ENCODE results near the gene SPSB4.

The SPSB4 gene

DNA sequence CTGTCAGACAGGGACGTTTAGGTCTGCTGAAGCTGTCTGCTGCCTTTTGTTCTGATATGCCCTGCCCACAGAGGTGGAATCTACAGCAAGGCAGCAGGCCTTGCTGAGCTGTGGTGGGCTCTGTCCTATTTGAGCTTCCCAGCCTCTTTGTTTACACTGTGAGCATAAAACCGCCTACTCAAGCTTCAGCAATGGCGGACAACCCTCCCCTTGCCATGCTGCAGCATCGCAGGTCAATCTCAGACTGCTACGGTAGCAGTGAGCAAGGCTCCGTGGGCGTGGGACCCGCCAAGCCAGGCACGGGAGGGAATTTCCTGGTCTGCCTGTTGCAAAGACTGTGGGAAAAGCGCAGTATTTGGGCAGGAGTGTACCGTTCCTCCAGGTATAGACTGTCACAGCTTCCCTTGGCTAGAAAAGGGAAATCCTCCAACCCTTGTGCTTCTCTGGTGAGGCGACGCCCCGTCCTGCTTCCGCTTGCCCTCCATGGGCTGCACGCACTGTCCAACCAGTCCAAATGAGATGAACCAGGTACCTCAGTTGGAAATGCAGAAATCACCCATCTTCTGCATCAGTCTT lies 71.4 kb downstream of the SPSB4 start:
- DNase-seq = no peak

DNA sequence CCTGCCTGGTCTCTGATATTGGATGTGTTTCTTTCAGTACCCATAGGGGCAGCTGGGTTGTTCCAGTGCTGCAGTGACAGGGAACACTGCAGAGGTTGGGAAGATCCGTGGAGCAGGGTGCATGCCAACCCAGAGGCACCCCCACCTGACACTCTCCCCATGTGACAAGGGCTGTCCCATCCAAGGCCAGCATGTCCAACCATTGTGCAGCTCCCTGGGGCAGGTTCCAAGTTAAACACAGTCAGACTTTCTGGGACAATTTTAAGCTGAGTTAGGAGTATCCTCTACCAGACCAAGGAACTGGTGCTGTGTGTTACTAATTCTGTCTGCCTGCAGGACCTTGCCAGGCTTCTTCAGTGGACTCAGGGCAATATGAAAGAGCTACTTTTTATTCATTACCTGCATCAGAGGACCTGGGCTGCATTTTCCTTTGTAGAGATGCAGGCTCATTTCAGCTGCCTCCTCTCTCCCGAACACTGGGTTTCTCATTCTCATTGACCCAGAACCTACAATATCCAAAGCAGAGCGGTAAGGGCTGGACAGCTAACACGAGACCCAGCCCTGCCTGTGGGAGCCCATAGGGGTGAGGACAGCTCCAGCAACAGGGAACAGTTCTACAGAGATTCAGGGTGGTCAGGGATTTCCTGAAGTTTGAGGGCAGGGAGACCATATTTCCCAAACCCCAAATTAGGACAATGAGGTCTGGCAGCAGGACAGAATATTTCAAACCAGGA lies 72.7 kb downstream of the SPSB4 start:
- DNase-seq = no peak

DNA sequence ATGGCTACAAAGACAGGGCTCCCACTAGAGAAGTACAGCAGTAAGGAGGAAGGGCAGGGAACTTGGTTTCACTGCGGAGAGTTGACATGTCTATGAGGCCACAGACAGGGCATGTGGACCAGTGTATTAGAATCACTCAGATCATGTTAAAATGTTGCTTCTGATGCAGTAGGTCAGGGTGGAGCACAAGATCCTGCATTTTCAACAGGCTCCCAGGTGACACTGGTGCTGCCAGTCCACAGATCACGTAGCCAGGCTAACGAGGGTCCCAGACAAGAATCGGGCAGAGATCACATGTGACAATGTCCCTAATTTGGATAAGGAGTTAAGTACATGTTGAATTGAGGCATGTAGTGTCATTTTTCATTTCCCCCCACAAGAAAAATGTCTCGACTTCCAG lies 73.6 kb downstream of the SPSB4 start:
- DNase-seq = no peak

DNA sequence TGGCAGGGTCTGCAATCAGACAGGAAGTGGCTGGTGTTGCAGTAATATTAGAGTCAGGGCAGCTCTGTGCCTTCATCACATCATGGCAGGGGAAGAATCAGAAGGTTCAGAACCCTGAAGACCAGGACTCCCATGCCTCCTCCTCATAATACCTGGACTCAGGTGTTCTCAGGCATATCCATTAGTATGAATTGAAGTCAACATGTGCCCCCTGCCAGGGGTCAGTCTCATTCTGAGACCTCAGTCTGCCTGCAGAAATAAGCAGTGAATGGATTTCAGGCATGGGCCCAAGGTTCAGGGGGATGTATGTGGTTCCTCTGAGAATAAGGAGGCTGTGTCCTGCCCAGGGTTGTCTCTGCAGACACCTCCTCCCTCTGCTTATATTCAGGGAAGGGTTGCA lies 74.2 kb downstream of the SPSB4 start:
- no peak for DNase-seq

DNA sequence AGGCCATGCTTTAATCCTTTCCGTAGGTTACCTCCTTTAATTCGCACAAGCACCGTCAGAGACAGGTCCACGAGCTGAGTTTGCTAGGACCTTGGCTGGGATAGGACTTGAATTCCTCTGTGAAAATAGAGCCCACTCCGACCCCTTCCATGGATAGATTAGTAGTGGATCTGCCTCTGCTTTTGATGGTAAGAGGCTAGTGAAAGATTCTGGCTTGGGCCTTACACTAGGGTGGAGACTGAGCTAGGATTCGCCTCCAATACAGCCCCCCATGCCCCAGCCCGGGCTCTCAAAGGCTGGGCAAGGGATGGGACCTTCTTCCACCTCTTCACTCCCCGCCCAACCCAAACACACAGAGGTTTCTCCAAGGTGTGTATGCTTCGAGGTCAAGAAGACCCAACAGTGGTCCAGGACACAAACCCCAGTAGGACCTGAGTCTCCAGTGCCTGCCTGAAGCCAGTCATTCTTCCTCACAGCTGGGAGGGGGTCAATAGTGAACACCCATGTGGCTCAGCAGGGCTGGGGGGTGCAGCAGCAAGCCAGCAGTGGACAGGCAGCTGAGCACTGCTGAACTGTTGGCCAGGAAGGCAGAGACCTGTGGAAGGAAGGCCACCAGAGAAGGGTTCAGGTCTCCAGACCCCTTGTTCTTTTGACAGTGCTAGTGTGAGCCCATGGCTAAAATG lies 75.7 kb downstream of the SPSB4 start:
- no peak for DNase-seq

DNA sequence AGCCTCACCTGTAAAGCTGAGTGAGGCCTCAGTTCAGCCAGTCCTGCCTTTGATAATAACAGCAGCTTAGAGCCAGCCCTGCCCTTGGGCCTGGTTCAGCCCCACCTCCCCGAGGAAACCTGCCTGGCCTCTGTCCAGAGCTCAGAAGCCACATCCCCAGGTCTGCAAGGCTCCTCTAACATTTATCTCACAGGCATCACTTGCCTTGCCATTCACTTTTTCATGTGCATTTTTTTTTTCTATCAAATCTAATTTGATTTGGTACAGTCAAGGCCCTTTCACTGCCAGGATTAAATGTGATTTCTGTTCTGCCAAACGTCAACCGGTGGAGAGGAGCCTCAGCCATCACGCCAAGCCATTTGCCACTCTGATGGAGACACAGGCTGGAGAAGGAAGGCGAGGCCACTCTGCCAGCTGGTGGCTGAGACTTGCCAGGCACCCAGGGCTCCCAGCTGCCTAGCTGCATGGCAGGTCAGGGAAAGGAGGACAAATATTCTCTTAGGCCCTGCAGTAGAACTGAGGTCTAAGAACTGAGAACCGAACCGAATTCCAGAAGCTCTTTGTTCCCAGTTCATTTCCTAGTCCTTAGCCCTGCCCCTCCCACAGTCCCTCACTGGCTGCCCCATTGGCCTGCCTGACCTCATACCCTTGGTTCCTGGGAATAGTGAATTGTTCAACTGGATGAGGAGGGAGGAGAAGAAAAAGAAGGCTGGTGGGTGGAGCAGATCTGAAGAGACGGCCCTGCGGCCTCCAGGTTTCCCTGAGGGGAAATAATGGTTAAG lies 76.4 kb downstream of the SPSB4 start:
- no peak for DNase-seq

DNA sequence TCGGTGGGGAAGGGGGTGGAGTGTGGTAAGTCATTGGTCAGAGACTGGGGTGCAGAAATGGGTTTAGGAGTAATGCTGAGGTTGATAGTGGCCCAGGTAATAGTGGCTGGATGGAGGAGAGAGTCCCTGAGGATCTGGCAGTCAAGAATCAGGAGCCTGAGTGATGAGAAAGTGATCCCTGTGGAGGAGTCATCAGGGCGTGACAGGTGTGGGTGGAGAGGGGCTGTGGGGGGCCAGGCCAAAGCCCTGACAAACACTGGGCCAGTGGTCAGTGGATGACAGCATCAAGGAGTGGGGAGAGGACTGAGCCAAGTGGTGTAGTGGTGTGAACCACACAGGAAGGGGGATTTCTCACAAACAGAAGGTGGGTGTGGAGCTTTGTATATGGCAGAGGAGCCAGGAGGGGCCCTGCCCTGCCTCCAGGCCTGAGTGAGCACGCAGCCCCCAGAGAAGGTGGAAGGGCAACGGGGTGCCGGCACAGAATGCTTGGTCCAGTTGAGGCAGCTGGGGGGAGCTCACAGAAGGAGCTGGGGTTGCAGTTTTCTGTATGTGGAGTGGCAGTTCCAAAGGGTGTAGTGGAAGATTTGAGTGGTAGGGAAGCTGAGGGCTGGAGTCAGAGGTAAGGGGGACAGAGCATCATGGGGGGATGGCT lies 77.1 kb downstream of the SPSB4 start:
- DNase-seq = no peak

DNA sequence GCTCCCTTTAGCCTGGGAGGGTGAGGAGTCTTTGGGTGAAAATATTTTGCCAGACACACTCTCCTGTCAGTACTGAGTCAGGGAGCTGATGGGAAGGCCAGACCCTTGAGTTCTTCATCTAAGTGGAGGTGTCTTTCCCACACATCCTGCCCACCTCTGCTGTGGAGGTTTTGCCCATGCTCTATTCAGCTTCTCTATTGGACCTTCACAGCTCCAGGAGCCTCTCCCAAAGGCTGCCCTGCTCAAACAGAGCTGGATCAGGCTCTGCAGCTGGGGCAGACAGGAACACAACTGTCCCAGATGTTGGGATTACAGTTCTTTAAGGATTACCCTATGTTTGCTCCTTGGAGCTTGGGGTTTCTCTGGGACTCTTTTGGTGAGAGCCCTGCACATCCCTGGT lies 77.9 kb downstream of the SPSB4 start:
- no peak for DNase-seq

DNA sequence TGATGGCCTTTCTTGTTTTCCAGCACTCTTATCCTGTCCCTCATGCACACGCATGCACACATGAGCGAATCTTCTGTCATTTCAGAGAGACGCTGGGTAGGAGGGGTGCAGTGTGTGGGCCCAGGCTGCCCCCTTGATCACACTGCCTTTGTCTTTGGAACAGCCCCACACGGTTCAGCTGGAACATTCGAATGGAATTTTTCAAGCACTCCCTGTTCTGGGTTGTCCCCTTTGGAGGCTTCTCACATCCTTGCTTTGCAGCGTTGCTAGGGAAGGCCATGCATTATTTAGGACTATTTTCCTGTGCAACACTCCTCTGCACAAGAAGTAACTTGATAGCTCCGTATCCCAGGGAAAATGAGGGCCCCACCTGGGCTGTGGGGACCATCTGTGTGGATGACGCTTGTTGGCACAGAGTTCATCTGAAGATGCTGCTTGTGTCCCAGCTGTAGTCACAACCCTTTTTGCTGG lies 78.4 kb downstream of the SPSB4 start:
- no peak for DNase-seq

DNA sequence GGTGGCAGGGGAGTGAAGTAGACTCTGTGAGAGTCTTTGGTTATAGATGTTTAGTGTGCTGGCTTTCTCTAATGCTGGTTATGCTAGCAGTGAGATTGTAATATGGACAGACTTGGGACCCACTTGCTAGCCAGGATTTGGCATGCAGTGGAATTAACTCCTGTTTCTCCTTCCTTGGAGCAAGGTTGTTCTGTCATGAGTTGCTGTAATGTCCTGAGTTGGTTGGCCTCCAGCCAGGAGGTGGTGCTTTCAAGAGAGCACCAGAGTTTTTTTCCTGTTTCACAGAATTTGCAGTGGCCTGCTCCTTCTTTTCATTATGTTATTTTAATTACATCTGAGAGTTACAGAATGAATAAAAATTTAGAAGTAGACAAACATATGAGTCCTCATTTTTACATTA lies 92.4 kb downstream of the SPSB4 start:
- no peak for DNase-seq

DNA sequence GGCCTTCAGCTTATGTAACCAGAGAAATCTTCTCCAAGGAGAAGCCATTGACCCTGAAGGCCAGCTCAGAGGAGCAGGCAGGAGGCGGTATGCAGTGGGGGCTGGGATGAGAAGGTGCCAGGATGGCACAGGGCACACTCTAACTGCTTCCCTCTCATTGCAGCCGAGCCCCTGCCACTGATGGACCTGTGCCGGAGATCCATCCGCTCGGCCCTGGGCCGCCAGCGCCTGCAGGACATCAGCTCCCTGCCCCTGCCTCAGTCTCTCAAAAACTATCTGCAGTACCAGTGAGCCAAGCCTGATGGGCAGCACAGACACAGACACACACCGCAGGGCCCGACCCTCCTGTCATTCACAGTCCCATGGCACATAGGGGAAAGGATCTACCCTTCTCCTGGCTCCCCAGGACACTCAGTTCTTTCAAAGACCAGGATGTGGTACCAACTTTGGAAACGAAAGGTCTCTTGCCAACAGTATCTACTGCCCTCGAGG lies 95.9 kb downstream of the SPSB4 start:
- no peak for DNase-seq

DNA sequence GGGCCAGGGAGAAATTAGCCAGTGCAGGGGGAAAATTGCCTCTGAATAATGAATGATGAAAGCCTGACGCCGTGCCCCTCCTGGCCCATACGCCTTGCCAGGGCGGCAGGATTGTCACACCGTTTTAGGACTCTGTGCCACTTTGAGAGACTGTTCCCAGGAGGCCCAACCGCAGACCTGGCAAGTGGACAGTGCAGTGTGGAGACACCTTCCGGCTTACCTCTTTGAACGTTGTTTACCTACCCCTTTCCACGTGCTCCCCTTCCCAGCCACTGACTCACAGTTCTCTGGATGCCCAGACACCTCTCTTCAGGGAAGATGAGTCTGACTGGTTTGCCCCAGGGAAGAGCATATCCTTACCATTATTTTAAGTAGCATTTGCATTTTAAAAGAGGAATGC lies 96.5 kb downstream of the SPSB4 start:
- no peak for DNase-seq

DNA sequence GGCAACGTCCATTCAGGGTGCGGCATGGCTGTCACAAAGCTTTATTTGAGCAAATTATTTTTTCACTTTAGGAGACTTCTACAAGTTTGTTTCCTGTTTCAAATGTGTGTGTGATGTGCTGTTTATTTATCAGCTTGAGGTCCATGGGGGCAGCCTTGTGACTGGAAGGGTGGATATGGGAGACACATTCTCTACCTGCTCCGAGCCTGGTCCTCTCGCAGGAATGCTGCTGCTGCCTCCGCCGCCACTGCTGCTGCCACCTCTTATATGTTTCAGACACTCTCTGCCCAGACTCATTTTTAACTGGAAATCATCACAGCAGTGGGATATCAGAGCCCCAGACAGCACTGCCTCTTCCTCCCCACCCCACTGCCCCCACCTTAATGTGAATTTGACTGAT lies 97.0 kb downstream of the SPSB4 start:
- no peak for DNase-seq

DNA sequence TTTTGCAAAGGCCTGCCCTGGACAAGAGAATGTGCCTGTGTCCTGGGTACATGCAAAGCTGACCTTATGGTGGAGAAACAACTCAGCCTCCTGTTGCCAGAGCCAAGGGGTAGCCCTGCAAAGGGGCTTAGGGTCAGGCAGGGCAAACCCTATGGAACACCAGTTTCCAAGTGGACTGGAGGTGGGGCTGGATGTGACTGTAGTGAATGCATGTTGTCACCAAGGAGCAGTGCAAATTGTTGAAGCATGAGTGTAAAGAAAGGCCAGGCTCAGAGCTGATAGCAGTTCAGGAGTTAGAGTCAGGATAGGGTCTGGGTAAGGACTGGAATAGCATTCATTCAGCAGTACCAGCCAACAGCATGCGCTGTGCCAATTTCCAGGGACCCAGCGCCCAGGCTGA lies 97.6 kb downstream of the SPSB4 start:
- no peak for DNase-seq

DNA sequence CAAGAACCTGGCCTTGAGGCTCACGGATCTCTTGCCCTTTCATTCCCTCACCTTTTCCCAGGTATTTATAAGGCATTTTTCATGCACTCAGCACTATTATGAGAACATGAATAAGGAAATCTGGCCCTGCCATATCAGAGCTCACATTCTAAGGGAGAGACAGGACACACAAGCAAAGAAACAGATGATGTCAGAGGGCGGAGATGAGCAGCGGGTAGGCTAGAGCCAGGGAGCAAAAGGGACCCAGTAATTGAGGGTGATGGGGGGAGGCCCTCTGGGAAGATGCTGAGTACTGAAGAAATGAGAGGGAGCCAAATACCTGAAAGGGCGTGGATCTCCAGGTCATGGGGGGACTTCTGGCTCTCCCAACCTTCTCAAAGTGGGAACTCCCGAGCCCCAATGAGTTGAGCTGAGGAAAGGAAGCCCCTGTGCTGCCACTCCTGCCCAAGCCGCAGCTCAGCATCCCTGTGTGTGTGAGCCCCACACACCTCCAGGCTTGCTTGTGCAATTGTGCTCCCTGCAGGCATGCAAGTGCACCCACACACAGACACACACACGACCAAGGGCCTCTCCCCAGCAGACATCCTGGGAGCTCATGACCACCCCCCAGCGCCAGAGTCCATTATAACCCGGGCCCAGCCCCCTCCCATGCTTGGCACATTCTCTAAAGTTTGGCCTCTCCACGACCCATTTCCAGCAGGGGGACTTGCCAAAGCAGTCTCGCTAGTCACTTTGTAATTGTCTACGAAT lies 99.1 kb downstream of the SPSB4 start:
- DNase-seq = no peak

DNA sequence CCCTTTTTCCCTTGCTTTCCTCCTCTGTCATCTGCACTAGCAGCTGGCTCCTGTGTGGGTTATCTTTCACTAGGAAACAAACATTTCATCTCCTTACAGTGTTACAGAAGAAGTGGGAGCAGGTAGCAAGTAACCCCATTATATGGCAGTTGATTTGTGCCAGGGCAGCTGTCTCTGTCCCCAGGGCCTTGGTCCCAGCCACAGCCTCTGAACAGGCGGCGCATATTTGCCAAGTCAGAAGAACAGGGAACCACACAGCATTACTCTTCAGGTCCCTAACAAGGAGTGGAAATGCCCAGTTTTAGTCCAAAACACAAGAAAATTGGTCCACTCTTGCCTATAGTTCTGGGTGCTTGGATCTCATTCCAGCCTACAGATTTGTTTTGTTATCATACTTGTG lies 99.8 kb downstream of the SPSB4 start:
- DNase-seq = no peak

DNA sequence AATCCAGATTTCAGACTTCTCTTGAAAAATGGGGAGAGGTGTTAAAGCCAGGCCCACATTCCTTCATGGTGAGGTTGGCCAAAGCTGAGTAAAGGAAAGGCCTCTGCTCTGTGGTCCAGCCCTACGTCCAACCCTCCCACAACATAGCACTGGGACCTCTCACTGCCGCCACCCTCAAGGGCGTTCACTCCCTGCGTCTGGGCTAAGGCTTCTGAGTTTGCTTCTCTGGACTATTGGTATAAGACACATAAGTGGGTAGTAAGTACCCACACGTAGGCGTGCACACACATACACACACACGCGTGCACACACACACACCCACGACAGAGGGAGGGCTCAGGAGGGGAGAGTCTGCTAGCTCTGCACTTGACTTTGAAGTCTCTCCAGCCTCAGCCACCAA lies 100.3 kb downstream of the SPSB4 start:
- no peak for DNase-seq

DNA sequence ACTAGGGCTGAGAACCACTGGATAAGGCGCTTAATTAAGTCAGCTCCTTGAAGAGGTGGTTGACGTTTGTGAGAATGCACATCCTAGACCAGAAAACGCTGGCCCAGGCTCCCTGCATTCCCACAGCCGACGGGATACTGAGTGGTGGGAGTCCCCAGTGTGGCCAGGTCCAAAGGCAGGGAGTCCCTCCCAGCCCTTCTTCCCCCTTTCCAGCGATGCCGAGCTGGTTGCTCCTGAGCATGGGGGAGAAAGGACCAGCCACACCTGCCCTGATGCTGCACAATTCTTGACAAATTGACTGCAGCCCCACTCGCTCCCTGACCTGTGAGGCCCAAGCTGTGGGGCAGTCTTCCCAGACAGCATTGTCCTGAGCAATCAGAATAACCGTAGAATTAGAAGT lies 101.0 kb downstream of the SPSB4 start:
- no peak for DNase-seq

DNA sequence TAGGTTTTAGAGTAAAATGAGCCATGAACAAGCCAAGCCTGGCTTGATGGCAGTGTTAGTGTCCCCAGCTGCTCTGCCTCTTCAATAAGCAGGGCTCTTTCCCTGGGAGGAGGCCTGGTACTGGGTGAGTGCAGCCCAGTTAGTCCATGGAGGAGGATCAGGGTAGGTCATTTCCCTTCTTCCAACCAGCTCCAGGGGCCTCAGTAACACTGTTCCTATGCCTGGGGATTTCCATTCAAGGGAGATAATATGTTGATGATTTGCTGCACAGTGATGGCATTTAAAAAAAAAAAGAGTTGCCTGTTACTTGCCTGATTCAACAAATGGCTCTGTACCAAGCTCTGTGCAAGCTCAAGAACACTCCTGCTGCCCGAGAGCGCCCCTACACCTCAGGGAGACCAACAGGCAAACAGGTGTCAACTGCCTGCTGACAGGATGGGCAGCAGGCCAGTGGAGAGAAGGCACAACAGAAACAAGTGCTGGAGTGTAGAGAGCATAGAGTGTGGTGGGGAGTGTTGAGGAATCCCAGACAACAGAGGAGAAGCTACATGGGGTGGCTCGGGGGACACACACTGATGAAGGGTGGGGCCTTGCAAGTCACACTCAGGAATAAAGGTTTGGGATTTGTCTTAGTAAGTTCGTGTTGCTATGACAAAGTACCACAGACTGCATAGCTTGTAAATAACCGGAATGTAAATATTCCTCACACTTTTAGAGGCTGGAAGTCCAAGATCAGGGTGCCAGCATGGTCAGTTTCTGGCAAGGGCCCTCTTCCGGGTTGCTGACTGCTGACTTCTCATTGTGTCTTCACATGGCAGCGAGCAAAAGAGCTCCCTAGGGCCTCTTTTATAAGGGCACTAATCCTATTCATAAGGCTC lies 101.9 kb downstream of the SPSB4 start:
- no peak for DNase-seq

DNA sequence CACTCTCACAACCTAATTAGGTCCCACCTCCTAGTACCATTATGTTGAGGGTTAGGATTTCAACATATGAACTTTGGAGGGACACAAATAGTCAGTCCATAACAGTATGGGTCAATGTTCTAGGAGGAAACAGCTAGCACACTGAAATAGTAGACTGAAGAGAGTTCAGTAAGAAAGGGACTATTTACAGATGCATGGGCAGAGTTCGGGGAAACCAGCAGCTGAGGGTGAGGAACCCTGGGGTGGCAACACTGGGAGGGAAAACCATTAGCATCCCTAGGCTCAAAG lies 102.5 kb downstream of the SPSB4 start:
- no peak for DNase-seq

DNA sequence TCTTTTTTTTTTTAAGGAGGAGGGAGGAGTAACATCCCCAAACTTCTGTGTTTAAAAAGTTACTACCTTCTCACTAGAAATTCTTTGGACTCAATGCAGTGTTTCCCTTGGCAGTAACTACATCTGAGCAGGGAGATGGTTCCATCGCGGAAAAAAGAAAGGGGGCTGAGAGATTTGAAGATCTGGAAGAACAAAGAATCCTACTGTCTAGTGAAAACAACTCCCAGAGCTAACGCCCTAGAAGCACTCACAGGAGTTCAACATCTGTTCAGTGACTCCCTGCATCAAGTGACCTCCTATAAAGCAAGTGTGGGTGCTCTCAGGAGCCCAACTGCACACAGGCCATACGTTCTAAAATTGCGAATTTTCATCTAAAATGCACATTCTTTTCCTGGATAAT lies 113.7 kb downstream of the SPSB4 start:
- no peak for DNase-seq

All from activated effector memory CD4-positive, alpha-beta T cell treated with anti-CD3 and anti-CD28 coated beads, Interleukin-2, amount 50 U/mL, for 16 hours (primary cell).